ENCODE measurements around the gene NAA10.

Gene NAA10

GRCh38 chrX:153948847-153949805 lies 14.3 kb upstream of the NAA10 start:
- no peak for DNase-seq (ENCODE audit: low read depth in 1 of 2, low spot score in 1 of 2)

DNA sequence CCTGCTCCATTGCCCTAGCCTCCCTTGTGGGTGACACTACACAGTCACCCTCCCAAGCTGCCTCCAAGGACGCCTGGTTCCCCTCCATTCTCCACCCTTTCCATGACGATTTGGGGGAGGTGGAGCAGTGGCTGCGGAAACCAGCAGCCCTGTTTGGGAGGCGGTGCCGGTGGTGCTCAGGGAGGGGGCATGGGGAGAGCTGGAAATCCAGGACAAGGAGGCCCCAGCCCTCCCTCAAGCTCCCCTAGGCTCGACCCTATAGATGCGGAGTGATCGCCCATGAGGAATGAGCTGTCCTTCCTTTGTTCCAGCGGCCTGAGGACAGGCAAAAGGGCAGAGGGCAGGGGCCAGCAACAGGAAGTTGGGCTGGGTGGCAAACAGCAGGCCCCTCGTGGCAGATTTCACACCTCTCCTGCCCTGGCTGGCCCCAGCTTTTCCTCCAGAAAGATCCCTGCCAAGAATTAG lies 13.2 kb upstream of the NAA10 start:
- no peak for DNase-seq (ENCODE audit: low read depth in 1 of 2, low spot score in 1 of 2)

DNA sequence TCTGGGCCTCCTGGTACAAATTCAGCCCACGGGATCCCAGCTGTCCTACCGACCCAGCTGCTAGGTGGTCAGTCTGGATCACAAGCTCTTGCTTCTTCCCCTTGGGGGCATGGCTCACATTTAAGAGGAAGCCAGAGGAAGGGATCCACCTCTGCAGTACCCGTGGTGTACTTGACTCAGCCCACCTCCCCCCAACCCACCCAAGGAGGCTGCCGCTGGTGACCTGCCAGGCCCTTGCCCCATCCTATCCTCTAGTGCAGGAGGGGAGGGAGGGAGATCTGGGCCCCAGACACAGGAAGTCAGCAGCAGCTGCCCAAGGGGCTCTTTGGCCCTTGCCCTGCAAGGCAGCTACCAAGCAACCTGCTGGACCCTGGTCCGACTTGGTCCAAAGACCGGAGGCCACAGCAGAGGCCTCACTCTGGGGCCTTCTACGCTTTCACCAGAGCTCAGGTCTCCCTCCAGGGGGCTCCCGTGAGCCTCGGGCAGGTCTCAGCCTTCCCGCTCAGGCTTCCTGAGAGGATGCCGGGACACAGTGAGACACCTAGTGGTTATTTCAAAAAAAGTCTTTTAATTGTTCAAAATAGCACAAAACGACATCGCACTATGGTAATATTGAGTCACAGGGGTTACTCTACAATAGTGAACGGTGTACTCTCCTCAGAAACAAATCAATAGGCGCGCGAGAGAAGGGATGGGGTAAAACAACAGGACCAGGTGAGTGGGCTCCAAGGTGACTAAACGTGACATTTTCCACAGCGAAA lies 12.4 kb upstream of the NAA10 start:
- peak in 1 of 2 donors; percentile 60 for DNase-seq (ENCODE audit: low read depth in 1 of 2, low spot score in 1 of 2)

DNA sequence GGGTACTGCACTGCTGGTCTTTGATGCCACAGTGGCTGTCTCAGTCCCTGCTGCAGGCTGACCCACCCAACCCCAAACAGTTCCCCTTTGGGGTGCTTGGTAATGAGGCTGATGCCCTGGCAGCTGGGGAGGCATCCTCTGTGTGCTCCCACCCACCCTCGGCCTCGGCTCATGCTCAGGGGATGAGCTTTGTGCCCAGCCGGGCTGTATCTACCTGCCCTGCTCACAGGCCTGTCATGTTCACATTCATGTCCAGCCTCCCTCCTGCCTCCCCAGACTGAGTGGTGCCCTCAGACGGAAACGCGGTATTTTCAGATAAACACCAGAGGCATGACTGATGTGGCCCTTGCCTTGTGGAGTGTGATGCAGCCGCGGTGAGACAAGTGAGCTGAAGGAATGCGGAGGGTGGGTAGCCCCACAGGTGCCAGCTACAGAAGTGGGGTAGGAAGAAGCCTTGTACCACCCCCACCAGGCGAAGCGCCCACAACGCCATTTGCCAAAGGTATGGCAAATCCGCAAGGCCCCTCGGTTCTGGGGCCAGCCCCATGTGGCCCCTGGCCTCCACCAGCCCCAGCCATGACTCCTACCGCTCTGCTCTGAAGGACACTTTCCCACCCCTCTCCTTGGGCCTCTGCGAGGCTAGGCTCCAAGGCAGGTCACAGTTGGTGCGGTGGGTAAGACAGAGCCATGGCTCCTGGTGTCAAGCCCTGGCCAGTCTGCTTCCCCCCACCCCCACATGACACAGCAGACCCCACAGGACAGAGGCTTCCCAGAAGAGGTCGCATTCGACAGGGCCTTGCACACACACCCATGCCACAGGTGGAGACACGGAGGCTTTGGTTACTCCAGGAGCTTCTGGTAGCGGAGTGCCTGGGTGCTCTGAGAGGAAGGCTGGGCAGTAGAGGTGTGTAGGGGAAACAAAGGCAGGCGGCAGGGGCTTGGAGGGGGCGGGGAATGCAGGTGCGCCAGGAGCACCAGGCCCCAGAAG lies 11.4 kb upstream of the NAA10 start:
- no peak for DNase-seq (ENCODE audit: low read depth in 1 of 2, low spot score in 1 of 2)

DNA sequence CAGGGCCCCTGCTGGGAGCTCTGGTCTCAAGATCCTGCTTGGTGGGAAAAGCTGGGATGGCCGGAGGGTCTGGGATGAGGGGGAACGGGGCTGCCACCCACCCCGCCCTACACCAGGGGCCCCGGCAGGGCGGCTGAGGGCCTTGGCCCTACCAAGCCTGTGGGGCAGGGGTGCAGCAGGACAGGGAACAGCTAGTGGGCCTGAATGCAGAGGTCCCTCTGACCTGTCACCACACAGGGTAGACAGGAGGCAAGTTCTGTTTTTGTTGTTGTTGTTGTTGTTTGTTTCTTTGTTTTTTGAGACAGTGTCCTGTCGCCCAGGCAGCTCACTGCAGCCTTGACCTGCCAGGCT lies 9.9 kb upstream of the NAA10 start:
- DNase-seq (ENCODE audit: low read depth in 1 of 2, low spot score in 1 of 2) = no peak

DNA sequence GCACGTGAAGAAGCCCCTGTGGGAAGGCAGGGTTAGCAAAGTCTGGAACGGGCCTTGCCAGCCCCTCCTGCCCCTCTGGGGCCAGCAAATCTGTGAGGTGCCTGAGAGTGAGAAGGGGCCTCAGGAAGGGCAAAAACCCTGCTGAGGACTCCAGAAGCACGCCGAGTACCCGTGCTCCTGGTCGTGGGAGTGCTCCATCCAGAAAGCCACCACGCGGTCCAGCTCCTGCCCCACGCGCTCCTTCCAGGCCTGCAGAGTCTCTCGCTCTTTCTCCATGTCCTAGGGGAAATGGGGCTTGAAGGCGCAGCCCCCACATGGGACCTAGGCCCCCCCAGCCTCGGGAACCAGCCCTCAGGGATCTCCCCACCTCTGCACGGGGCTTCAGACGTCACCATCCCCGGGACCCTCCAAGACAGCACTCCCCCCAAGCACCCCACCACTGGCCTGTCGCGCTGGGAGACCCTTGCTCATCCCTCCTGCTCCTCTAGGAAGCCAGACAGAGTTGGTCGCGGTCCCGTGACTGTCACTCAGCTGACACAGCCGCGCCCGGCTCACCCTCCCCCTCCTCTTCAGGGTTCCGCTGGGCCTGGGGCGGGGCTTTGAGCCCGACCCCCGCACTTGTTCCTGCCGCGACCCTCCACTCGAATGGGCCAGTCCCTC lies 9.4 kb upstream of the NAA10 start, which contains the start of gene RENBP:
RENBP (minus strand) TSS at position 504 of the 660 bp plus-strand sequence; CDS start at position 471, 33 bp downstream.
- peak in 1 of 2 donors; percentile 22 for DNase-seq (ENCODE audit: low read depth in 1 of 2, low spot score in 1 of 2)

DNA sequence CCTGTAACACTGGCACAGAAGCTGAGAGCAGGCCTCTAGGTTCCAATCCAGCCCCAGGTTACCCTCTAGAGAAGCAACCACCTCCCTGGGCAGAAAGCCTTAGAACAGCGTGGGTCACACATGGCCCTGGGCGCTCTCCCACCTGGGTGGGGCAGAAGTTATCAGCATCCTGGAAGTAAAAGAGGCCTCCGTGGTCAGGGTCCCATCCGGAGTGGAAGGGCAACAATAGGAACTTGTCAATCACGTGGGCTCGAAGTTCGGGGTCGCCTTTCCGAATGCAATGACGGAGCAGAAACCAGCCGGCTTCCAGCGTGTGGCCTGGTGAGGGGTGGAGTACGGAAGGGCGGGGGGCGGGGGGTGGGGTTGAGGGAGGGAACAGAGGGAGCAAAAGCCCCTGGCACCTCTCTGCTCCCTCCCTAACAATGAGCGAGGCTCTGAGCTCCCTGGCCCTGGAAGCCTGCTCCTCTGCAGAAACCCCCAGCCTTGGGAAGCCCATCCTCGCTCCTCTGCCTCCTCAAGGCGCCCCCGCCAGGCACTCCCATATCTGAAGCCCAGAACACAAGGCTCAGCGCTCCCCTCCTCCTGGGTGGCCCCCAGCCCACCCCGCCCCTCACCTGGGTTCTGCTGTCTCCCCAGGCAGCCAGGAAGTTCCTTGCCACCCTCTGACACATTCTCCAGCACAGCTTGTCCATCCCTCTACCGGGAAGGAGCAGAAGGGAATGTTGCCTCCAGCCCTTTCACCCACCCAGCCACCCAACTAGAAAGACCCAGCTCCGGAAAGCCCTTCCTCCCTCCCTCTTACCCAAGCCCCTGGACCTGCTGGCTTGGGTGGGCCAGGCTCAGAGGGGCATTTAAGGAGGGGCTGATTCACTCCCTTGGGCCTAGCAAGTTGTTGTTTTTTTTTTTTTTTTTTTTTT lies 6.8 kb upstream of the NAA10 start:
- DNase-seq (ENCODE audit: low read depth in 1 of 2, low spot score in 1 of 2) = no peak

GRCh38 chrX:153939573-153939972 lies 4.7 kb upstream of the NAA10 start:
- DNase-seq (ENCODE audit: low read depth in 1 of 2, low spot score in 1 of 2) = no peak

- no peak for DNase-seq (ENCODE audit: low read depth in 1 of 2, low spot score in 1 of 2)
Observed at GRCh38 chrX:153938226-153938786, 3.5 kb upstream of the NAA10 start.

GRCh38 chrX:153937056-153937455 lies 2.2 kb upstream of the NAA10 start:
- no peak for DNase-seq (ENCODE audit: low read depth in 1 of 2, low spot score in 1 of 2)

GRCh38 chrX:153935326-153935851 lies 552 bp upstream of the NAA10 start:
- no peak for DNase-seq (ENCODE audit: low read depth in 1 of 2, low spot score in 1 of 2)

- no peak for DNase-seq (ENCODE audit: low read depth in 1 of 2, low spot score in 1 of 2)
Observed at GRCh38 chrX:153934148-153934761, 582 bp downstream of the NAA10 start.

- DNase-seq (ENCODE audit: low read depth in 1 of 2, low spot score in 1 of 2) = no peak
Observed at GRCh38 chrX:153933748-153934147, 1.1 kb downstream of the NAA10 start.

- DNase-seq (ENCODE audit: low read depth in 1 of 2, low spot score in 1 of 2) = no peak
Observed at GRCh38 chrX:153932220-153932915, 2.5 kb downstream of the NAA10 start.

- no peak for DNase-seq (ENCODE audit: low read depth in 1 of 2, low spot score in 1 of 2)
Observed at GRCh38 chrX:153931748-153932147, 3.1 kb downstream of the NAA10 start.

DNA sequence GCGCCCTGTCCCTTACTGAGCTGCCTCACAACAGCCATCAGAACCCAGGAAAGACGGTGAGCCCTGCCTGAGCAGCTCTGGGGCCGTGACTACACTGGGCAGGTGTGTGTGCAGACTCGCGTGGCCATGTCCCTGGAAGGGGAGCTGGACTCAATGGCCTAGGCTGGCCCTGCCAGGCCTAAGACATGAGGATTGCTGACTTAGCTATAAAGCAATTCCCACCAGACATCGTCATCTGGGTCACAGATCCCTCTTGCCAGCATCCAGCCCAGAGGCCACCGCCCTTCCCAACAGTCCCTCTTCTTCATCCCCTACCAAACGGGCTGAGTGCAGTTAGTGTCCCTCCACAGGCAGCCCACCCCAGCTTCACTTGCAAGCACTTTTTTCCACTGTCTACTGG lies 3.7 kb downstream of the NAA10 start:
- DNase-seq (ENCODE audit: low read depth in 1 of 2, low spot score in 1 of 2) = no peak

DNA sequence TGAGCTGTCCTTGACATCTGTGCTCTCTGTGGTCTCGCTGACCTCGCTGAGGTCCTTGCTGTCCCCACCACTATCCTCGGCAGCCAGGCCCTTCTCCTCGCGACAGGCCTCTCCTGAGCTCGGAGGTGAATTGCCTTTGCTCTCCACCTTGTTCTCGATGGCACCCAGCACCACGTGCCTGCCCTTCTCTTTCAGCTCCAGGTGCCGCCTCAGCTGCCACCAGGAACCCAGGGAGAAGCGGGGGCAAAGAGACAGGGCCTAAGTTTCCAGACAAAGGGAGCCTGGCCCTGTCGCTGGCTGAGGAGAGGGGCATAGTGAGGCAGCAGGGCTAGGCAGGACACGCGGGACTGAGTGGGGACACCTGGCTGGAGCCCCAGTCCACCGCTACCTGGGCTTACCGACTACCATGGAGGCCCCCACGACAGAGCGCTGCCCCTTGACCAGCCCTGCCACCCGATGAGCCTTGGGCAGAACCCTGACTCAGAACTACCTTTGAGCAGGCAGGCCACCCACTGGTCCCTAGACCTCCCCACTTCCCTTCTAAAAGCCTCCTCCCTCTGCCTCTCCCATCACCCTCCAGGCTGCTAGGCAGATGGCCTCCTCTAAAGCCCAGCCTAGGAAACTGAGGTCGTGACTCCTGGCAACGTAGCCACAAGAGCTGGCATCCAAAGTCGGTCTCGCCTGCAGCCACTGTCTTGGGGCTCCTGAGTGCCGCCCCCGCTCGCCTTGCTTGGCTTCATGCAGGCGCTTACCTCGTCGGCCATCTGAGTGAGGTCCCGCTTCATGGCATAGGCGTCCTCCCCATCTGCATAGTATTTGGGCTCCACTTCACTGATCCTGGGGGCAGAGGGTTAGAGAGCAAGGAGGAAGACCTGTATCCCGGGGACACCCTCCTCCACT lies 4.6 kb downstream of the NAA10 start:
- DNase-seq (ENCODE audit: low read depth in 1 of 2, low spot score in 1 of 2) = no peak
